Measurements from ENCODE around the gene HTRA3. TPM values are rescaled to one million over a fixed set of nuclear protein-coding genes. Genes with fewer than 3 reads are reported as not detected.

HTRA3 gene
- total RNA-seq, 1 experiment from 2014 or later, result 0.64 TPM

GRCh38 chr4:8261851-8262535 lies 7.6 kb upstream of the HTRA3 start:
- Histone ChIP-seq H3K4me1 (ENCODE audit: insufficient read depth, low read length, poor library complexity, severe bottlenecking) (peaks cover 7% of the 10 kb centered on the region), H3K4me3 (ENCODE audit: low read depth, low read length, poor library complexity, severe bottlenecking) (no peak overlapping the region), H3K27ac (ENCODE audit: low read depth, low read length, poor library complexity, severe bottlenecking) (no peak overlapping the region), H3K36me3 (ENCODE audit: insufficient read depth, low read length, poor library complexity, severe bottlenecking) (no peaks in the 10 kb centered on the region), H3K9me3 (ENCODE audit: low read depth, low read length, poor library complexity, severe bottlenecking) (no peaks in the 10 kb centered on the region), H3K27me3 (replicated peaks; ENCODE audit: insufficient read depth, low read depth, low read length, poor library complexity) (no peaks in the 10 kb centered on the region)
- BruUV-seq (replicated peaks), result no TSS peak
- CTCF ChIA-PET, result no interaction called here
- POLR2A ChIA-PET (ENCODE audit: low non-redundant PET), result no interaction called here
- no peak for DNase-seq (ENCODE audit: low spot score)
- intact Hi-C loops (cut with micrococcal nuclease; ENCODE audit: unreplicated experiment), result no loop called here
- TF ChIP-seq, protein P1, sequence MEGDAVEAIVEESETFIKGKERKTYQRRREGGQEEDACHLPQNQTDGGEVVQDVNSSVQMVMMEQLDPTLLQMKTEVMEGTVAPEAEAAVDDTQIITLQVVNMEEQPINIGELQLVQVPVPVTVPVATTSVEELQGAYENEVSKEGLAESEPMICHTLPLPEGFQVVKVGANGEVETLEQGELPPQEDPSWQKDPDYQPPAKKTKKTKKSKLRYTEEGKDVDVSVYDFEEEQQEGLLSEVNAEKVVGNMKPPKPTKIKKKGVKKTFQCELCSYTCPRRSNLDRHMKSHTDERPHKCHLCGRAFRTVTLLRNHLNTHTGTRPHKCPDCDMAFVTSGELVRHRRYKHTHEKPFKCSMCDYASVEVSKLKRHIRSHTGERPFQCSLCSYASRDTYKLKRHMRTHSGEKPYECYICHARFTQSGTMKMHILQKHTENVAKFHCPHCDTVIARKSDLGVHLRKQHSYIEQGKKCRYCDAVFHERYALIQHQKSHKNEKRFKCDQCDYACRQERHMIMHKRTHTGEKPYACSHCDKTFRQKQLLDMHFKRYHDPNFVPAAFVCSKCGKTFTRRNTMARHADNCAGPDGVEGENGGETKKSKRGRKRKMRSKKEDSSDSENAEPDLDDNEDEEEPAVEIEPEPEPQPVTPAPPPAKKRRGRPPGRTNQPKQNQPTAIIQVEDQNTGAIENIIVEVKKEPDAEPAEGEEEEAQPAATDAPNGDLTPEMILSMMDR (conservative IDR thresholded peaks at IDR 0.05; ENCODE audit: low read depth, low read length), result no peak
- TF ChIP-seq EZH2 (IDR thresholded peaks at IDR 0.05; ENCODE audit: borderline replicate concordance, low read depth, low read length, poor library complexity, severe bottlenecking), result no peak

- no peak for DNase-seq (ENCODE audit: low spot score)
- ChIA-PET CTCF (no interaction called here), POLR2A (ENCODE audit: low non-redundant PET) (no interaction called here)
- BruUV-seq (replicated peaks), result no TSS peak
- no peak for TF ChIP-seq EZH2 (IDR thresholded peaks at IDR 0.05; ENCODE audit: borderline replicate concordance, low read depth, low read length, poor library complexity, severe bottlenecking)
- TF ChIP-seq, protein P1 (conservative IDR thresholded peaks at IDR 0.05; ENCODE audit: low read depth, low read length), result no peak
- Histone ChIP-seq H3K4me3 (ENCODE audit: low read depth, low read length, poor library complexity, severe bottlenecking) (no peak overlapping the region), H3K27me3 (replicated peaks; ENCODE audit: insufficient read depth, low read depth, low read length, poor library complexity) (no peaks in the 10 kb centered on the region), H3K4me1 (ENCODE audit: insufficient read depth, low read length, poor library complexity, severe bottlenecking) (peaks cover 7% of the 10 kb centered on the region), H3K27ac (ENCODE audit: low read depth, low read length, poor library complexity, severe bottlenecking) (no peak overlapping the region), H3K9me3 (ENCODE audit: low read depth, low read length, poor library complexity, severe bottlenecking) (no peaks in the 10 kb centered on the region), H3K36me3 (ENCODE audit: insufficient read depth, low read length, poor library complexity, severe bottlenecking) (no peaks in the 10 kb centered on the region)
- intact Hi-C loops (cut with micrococcal nuclease; ENCODE audit: unreplicated experiment), result no loop called here
Observed at GRCh38 chr4:8262637-8263322, 6.8 kb upstream of the HTRA3 start.

DNA sequence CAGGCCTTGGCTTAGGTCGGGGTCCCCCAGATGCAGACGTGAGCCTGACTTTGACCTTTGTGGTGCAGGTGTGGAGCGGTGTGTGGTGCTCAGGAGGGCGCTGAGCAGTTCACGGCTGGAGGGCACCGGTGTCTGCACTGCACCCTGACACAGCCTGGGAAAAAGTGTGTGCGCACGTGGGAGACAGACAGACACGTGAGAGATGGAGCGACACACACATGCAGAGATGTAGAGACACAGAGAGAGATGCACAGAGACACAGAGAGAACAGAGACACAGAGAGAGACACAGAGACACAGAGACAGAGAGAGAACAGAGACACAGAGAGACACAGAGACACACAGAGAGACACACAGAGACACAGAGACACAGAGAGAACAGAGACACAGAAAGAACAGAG lies 6.2 kb upstream of the HTRA3 start:
- no peaks in the 10 kb centered on the region for H3K27me3 ChIP-seq (replicated peaks; ENCODE audit: insufficient read depth, low read depth, low read length, poor library complexity)
- H3K36me3 ChIP-seq (ENCODE audit: insufficient read depth, low read length, poor library complexity, severe bottlenecking), result no peaks in the 10 kb centered on the region
- no peak overlapping the region for H3K4me3 ChIP-seq (ENCODE audit: low read depth, low read length, poor library complexity, severe bottlenecking)
- no peaks in the 10 kb centered on the region for H3K9me3 ChIP-seq (ENCODE audit: low read depth, low read length, poor library complexity, severe bottlenecking)
- BruUV-seq (replicated peaks), result no TSS peak
- TF ChIP-seq EZH2 (IDR thresholded peaks at IDR 0.05; ENCODE audit: borderline replicate concordance, low read depth, low read length, poor library complexity, severe bottlenecking), result no peak
- TF ChIP-seq, protein P1 (conservative IDR thresholded peaks at IDR 0.05; ENCODE audit: low read depth, low read length), result no peak
- H3K27ac ChIP-seq (ENCODE audit: low read depth, low read length, poor library complexity, severe bottlenecking), result no peak overlapping the region
- ChIA-PET CTCF (no interaction called here), POLR2A (ENCODE audit: low non-redundant PET) (no interaction called here)
- intact Hi-C loops (cut with micrococcal nuclease; ENCODE audit: unreplicated experiment), result no loop called here
- H3K4me1 ChIP-seq (ENCODE audit: insufficient read depth, low read length, poor library complexity, severe bottlenecking), result peaks cover 7% of the 10 kb centered on the region
- DNase-seq (ENCODE audit: low spot score), result no peak
